ENCODE measurements around the gene ETS1. TPM values are rescaled to one million over a fixed set of nuclear protein-coding genes. Genes with fewer than 3 reads are reported as not detected.

ETS1 gene
- total RNA-seq, 1 experiment from 2014 or later, result 66.4 TPM

GRCh38 chr11:128463979-128464378 lies 123.4 kb downstream of the ETS1 start:
- DNase-seq (ENCODE audit: low read depth, low spot score) (no peak), ATAC-seq (no peak)
- intact Hi-C loops (cut with micrococcal nuclease; ENCODE audit: unreplicated experiment), result no loop called here
- H3K9me3 ChIP-seq (ENCODE audit: control insufficient read depth, insufficient read depth, low read depth, low read length), result no peaks in the 10 kb centered on the region
- in situ Hi-C loops (cut with HindIII; ENCODE audit: low pct_unique_long_range_greater_than_20kb, low sequenced_read_pairs), result no loop called here
- TF ChIP-seq SIN3A (IDR thresholded peaks at IDR 0.05; ENCODE audit: borderline replicate concordance, insufficient read depth, low read depth, low read length) (no peak), TCF7L2 (IDR thresholded peaks at IDR 0.05; ENCODE audit: low read depth, low read length) (no peak), POLR2AphosphoS5 (IDR thresholded peaks at IDR 0.05; ENCODE audit: low read depth, low read length) (no peak), CTCF (IDR thresholded peaks at IDR 0.05) (no peak), REST (IDR thresholded peaks at IDR 0.05; ENCODE audit: insufficient read depth in 1 of 2, low read depth in 2 of 2, low read length in 1 of 2) (no peak)
- H3K4me1 ChIP-seq (ENCODE audit: control insufficient read depth, insufficient read depth, low read length), result peaks cover 13% of the 10 kb centered on the region
- ChIA-PET POLR2A (no interaction called here), CTCF (no interaction called here)
- no peaks in the 10 kb centered on the region for H3K27me3 ChIP-seq (ENCODE audit: control insufficient read depth, insufficient read depth, low read length)
- peaks cover 16% of the 10 kb centered on the region for H3K36me3 ChIP-seq (ENCODE audit: control insufficient read depth, insufficient read depth, low read length)
- no TSS peak for BruUV-seq (replicated peaks)
- H3K4me3 ChIP-seq (ENCODE audit: low read depth in 2 of 2, low read length in 2 of 2), result no peak overlapping the region
- H3K27ac ChIP-seq (ENCODE audit: low read length), result no peak overlapping the region

GRCh38 chr11:128463371-128463829 lies 124.0 kb downstream of the ETS1 start:
- intact Hi-C loops (cut with micrococcal nuclease; ENCODE audit: unreplicated experiment) (no loop called here), in situ Hi-C loops (cut with HindIII; ENCODE audit: low pct_unique_long_range_greater_than_20kb, low sequenced_read_pairs) (no loop called here)
- no peak for DNase-seq (ENCODE audit: low read depth, low spot score)
- CTCF ChIA-PET, result no interaction called here
- Histone ChIP-seq H3K4me1 (ENCODE audit: control insufficient read depth, insufficient read depth, low read length) (peaks cover 10% of the 10 kb centered on the region), H3K27me3 (ENCODE audit: control insufficient read depth, insufficient read depth, low read length) (no peaks in the 10 kb centered on the region), H3K9me3 (ENCODE audit: control insufficient read depth, insufficient read depth, low read depth, low read length) (no peaks in the 10 kb centered on the region), H3K27ac (ENCODE audit: low read length) (no peak overlapping the region), H3K4me3 (ENCODE audit: low read depth in 2 of 2, low read length in 2 of 2) (no peak overlapping the region), H3K36me3 (ENCODE audit: control insufficient read depth, insufficient read depth, low read length) (peaks cover 16% of the 10 kb centered on the region)
- no peak for ATAC-seq
- BruUV-seq (replicated peaks), result no TSS peak
- POLR2A ChIA-PET, result no interaction called here
- TF ChIP-seq POLR2AphosphoS5 (IDR thresholded peaks at IDR 0.05; ENCODE audit: low read depth, low read length) (no peak), TCF7L2 (IDR thresholded peaks at IDR 0.05; ENCODE audit: low read depth, low read length) (no peak), REST (IDR thresholded peaks at IDR 0.05; ENCODE audit: insufficient read depth in 1 of 2, low read depth in 2 of 2, low read length in 1 of 2) (no peak), SIN3A (IDR thresholded peaks at IDR 0.05; ENCODE audit: borderline replicate concordance, insufficient read depth, low read depth, low read length) (no peak), CTCF (IDR thresholded peaks at IDR 0.05) (no peak)
